Spinal cord (tissue), 10 donors: Measurements from ENCODE around the gene PCTP. TPM values are rescaled to one million over a fixed set of nuclear protein-coding genes. Genes with fewer than 3 reads are reported as not detected.

Source experiments
- DNase-seq, 6 donors: peaks; one replicate each; pipeline versions ENCODE4 v3.0.0 to v3.0.0-alpha.2; 2013 to 2015; ENCODE audit warnings: low spot score in 6 of 6, low read depth in 4 of 6
- H3K27ac ChIP-seq: one replicate; pipeline ENCODE4 v1.5.1; 2013; ENCODE audit warnings: low read depth, low read length, control low read depth
- H3K27me3 ChIP-seq: one replicate; pipeline ENCODE4 v1.6.1; 2013; ENCODE audit warnings: low read length; ENCODE audit not compliant: control insufficient read depth, insufficient read depth
- H3K36me3 ChIP-seq: one replicate; pipeline ENCODE4 v1.6.1; 2013; ENCODE audit warnings: low read length; ENCODE audit not compliant: control insufficient read depth, insufficient read depth
- H3K4me1 ChIP-seq: one replicate; pipeline ENCODE4 v1.6.1; 2013; ENCODE audit warnings: low read length; ENCODE audit not compliant: control insufficient read depth, insufficient read depth
- H3K4me3 ChIP-seq: one replicate; pipeline ENCODE4 v1.5.1; 2013; ENCODE audit warnings: low read depth, low read length, control low read depth
- H3K9me3 ChIP-seq: one replicate; pipeline ENCODE4 v1.6.1; 2013; ENCODE audit warnings: low read length; ENCODE audit not compliant: control insufficient read depth, insufficient read depth
- WGBS: methylation state at CpG from one replicate; pipeline ENCODE4 v1.1.5; 2013; ENCODE audit warnings: missing lambda C conversion rate; ENCODE audit not compliant: insufficient coverage; 5-methylcytosine and 5-hydroxymethylcytosine counted together
- polyA plus RNA-seq, 2 donors: library from polyadenylated mRNA; unstranded; fragments of 120-200 nt; gene quantifications; one replicate each; pipeline ENCODE4 v1.2.1, GENCODE V29; 2013; ENCODE audit not compliant: insufficient read length in 2 of 2
- total RNA-seq, 2 donors: library from RNA; depleted of rRNA in 1 of 2; stranded (reverse); fragments of 120-200 nt in 1 of 2; fragments of >200 nt in 1 of 2; gene quantifications; one replicate each; pipeline versions ENCODE4 v1.2.3 to v1.2.4, GENCODE V29; 2013 to 2014
- donor health status: healthy.

Gene PCTP
- total and polyA plus RNA-seq, 4 donors, result 11.0 to 20.3 (median 12.2) TPM

- Histone ChIP-seq H3K4me3 (no peak overlapping the region), H3K27ac (no peak overlapping the region), H3K9me3 (no peaks in the 10 kb centered on the region), H3K27me3 (no peaks in the 10 kb centered on the region), H3K4me1 (peaks cover 8% of the 10 kb centered on the region), H3K36me3 (peaks cover 12% of the 10 kb centered on the region)
- 67% methylated on average over 3 of the region's 6 CpGs for WGBS
- DNase-seq, result peak in 1 of 6 donors; percentile 36
These were observed 27.7 kb downstream of the PCTP start for GRCh38 chr17:55778389-55779118.

GRCh38 chr17:55783684-55784245, 32.9 kb downstream of the PCTP start:
- 81% methylated on average over 13 of the region's 16 CpGs for WGBS
- no peaks in the 10 kb centered on the region for H3K27me3 ChIP-seq
- H3K4me3 ChIP-seq, result no peak overlapping the region
- peak overlapping the region; percentile 48 for H3K27ac ChIP-seq
- peaks cover 2% of the 10 kb centered on the region for H3K9me3 ChIP-seq
- no peaks in the 10 kb centered on the region for H3K4me1 ChIP-seq
- no peaks in the 10 kb centered on the region for H3K36me3 ChIP-seq
- DNase-seq, result peak in 1 of 6 donors; percentile 55

- Histone ChIP-seq H3K9me3 (peaks cover 3% of the 10 kb centered on the region), H3K27me3 (no peaks in the 10 kb centered on the region), H3K4me3 (no peak overlapping the region), H3K4me1 (no peaks in the 10 kb centered on the region), H3K36me3 (no peaks in the 10 kb centered on the region), H3K27ac (no peak overlapping the region)
- WGBS, result 81% methylated on average over 1 of the region's 2 CpGs
- DNase-seq, result no peak
These were observed 33.8 kb downstream of the PCTP start for GRCh38 chr17:55784666-55785065.

GRCh38 chr17:55785181-55785580, 34.3 kb downstream of the PCTP start:
- Histone ChIP-seq H3K9me3 (peaks cover 3% of the 10 kb centered on the region), H3K36me3 (no peaks in the 10 kb centered on the region), H3K4me1 (no peaks in the 10 kb centered on the region), H3K27me3 (no peaks in the 10 kb centered on the region), H3K27ac (no peak overlapping the region), H3K4me3 (no peak overlapping the region)
- no peak for DNase-seq
- 80% methylated on average over 1 of the region's 1 CpG for WGBS

- Histone ChIP-seq H3K36me3 (no peaks in the 10 kb centered on the region), H3K9me3 (peaks cover 1% of the 10 kb centered on the region), H3K4me1 (no peaks in the 10 kb centered on the region), H3K4me3 (no peak overlapping the region), H3K27ac (no peak overlapping the region), H3K27me3 (no peaks in the 10 kb centered on the region)
- 95% methylated on average over 2 of the region's 3 CpGs for WGBS
- DNase-seq, result no peak
These were observed 42.4 kb downstream of the PCTP start for GRCh38 chr17:55793272-55793671.

- no peak overlapping the region for H3K4me3 ChIP-seq
- H3K27ac ChIP-seq, result no peak overlapping the region
- no peaks in the 10 kb centered on the region for H3K36me3 ChIP-seq
- DNase-seq, result peak in 2 of 6 donors; percentile 64 to 77
- H3K9me3 ChIP-seq, result no peaks in the 10 kb centered on the region
- no peaks in the 10 kb centered on the region for H3K4me1 ChIP-seq
- WGBS, result 36% methylated on average over 2 of the region's 6 CpGs
- H3K27me3 ChIP-seq, result no peaks in the 10 kb centered on the region
These were observed 44.1 kb downstream of the PCTP start for GRCh38 chr17:55794725-55795482.

GRCh38 chr17:55806745-55807495, 56.1 kb downstream of the PCTP start:
- Histone ChIP-seq H3K36me3 (no peaks in the 10 kb centered on the region), H3K27ac (no peak overlapping the region), H3K27me3 (no peaks in the 10 kb centered on the region), H3K4me3 (no peak overlapping the region), H3K4me1 (no peaks in the 10 kb centered on the region), H3K9me3 (no peaks in the 10 kb centered on the region)
- 100% methylated on average over 1 of the region's 2 CpGs for WGBS
- peak in 1 of 6 donors; percentile 41 for DNase-seq

- Histone ChIP-seq H3K4me3 (no peak overlapping the region), H3K4me1 (peaks cover 4% of the 10 kb centered on the region), H3K36me3 (no peaks in the 10 kb centered on the region), H3K27me3 (no peaks in the 10 kb centered on the region), H3K27ac (no peak overlapping the region), H3K9me3 (no peaks in the 10 kb centered on the region)
- WGBS, result 68% methylated on average over 2 of the region's 4 CpGs
- no peak for DNase-seq
These were observed 60.7 kb downstream of the PCTP start for GRCh38 chr17:55811536-55811935.

GRCh38 chr17:55812323-55812722, 61.5 kb downstream of the PCTP start:
- no CpG with 5 or more reads among the region's 3 CpGs for WGBS
- DNase-seq, result no peak

More at GRCh38 chr17:55812323-55812722, 61.5 kb downstream of the PCTP start:
- Histone ChIP-seq H3K4me3 (no peak overlapping the region), H3K4me1 (peaks cover 4% of the 10 kb centered on the region), H3K27ac (no peak overlapping the region), H3K36me3 (no peaks in the 10 kb centered on the region), H3K9me3 (no peaks in the 10 kb centered on the region), H3K27me3 (no peaks in the 10 kb centered on the region)
